K562 (cell line): Measurements from ENCODE around the gene POLR1B. TPM values are rescaled to one million over a fixed set of nuclear protein-coding genes. Genes with fewer than 3 reads are reported as not detected.

Experiments
- ATF7 ChIP-seq: fragments of 450-650 bp; IDR thresholded peaks from 2 replicates; pipeline ENCODE4 v1.7.1; 2014; ENCODE audit warnings: mild to moderate bottlenecking, moderate library complexity
- CHD4 ChIP-seq: fragments of 200-600 bp; sonication (generic); IDR thresholded peaks from 3 replicates; pipeline ENCODE4 v1.6.1; 2012; ENCODE audit warnings: low read depth, mild to moderate bottlenecking, mixed read lengths, low read length, inconsistent platforms; ENCODE audit not compliant: insufficient read depth, insufficient replicate concordance, poor library complexity, severe bottlenecking
- CREB1 ChIP-seq, 2 experiments: sonication (generic) in 1 of 2; formaldehyde crosslinking in 1 of 2; IDR thresholded peaks; 2 replicates each; pipeline versions ENCODE4 v1.6.1 to v1.8.0; 2012 to 2022; ENCODE audit warnings: inconsistent platforms in 1 of 2, mild to moderate bottlenecking in 1 of 2, missing genetic modification reagents in 1 of 2, moderate library complexity in 1 of 2
- ETV5 ChIP-seq: sonication (generic); formaldehyde crosslinking; IDR thresholded peaks from 2 replicates; pipeline ENCODE4 v1.4.0; 2020; ENCODE audit warnings: low read depth, mild to moderate bottlenecking, missing genetic modification reagents
- GABPB1 ChIP-seq: sonication (generic); formaldehyde crosslinking; IDR thresholded peaks from 2 replicates; pipeline ENCODE4 v1.8.0; 2022; ENCODE audit warnings: mild to moderate bottlenecking, missing genetic modification reagents
- GABPB2 ChIP-seq: fragments of 250-450 bp; sonication (Bioruptor Pico); conservative IDR thresholded peaks from 2 replicates; pipeline ENCODE4 v1.5.1; 2021; ENCODE audit warnings: mild to moderate bottlenecking
- GATAD2B ChIP-seq: fragments of 450-650 bp; IDR thresholded peaks from 2 replicates; pipeline ENCODE4 v1.6.1; 2017; ENCODE audit warnings: mild to moderate bottlenecking, borderline replicate concordance
- GTF2A2 ChIP-seq: IDR thresholded peaks from 2 replicates; pipeline ENCODE4 v1.6.1; 2016; ENCODE audit warnings: mild to moderate bottlenecking, missing genetic modification characterization, missing compliant biosample characterization
- JUN ChIP-seq, 2 experiments: sonication (generic) in 1 of 2; formaldehyde crosslinking in 1 of 2; IDR thresholded peaks; 2 replicates each; pipeline versions ENCODE4 v1.6.1 to v1.8.0; 2012 to 2022; ENCODE audit warnings: borderline replicate concordance in 2 of 2, mild to moderate bottlenecking in 2 of 2, improper control_type of control experiment in 1 of 2, low read depth in 1 of 2, low read length in 1 of 2, missing genetic modification reagents in 1 of 2
- MAZ ChIP-seq, 2 experiments: fragments of 450-650 bp in 1 of 2; sonication (generic) in 1 of 2; formaldehyde crosslinking; IDR thresholded peaks in 1 of 2; conservative IDR thresholded peaks in 1 of 2; 2 replicates each; pipeline versions ENCODE4 v1.4.0 to v1.5.0; 2020; ENCODE audit warnings: mild to moderate bottlenecking in 1 of 2, missing genetic modification reagents in 1 of 2
- MEIS2 ChIP-seq: fragments of 450-650 bp; IDR thresholded peaks from 2 replicates; pipeline ENCODE4 v1.6.1; 2014; ENCODE audit warnings: mild to moderate bottlenecking; ENCODE audit not compliant: partially characterized antibody
- PHF20 ChIP-seq: fragments of 450-650 bp; IDR thresholded peaks from 2 replicates; pipeline ENCODE4 v1.6.1; 2018; ENCODE audit not compliant: partially characterized antibody
- RBM39 ChIP-seq: fragments of 200-400 bp; formaldehyde crosslinking; optimal IDR thresholded peaks from 2 replicates; pipeline ENCODE3; 2018; ENCODE audit warnings: low read depth, low read length
- RFX1 ChIP-seq: fragments of 450-650 bp; IDR thresholded peaks from 2 replicates; pipeline ENCODE4 v1.6.1; 2016; ENCODE audit warnings: mild to moderate bottlenecking, moderate library complexity
- SMARCA4 ChIP-seq: fragments of 450-650 bp; IDR thresholded peaks from 2 replicates; pipeline ENCODE4 v1.6.1; 2016
- SMARCA5 ChIP-seq: fragments of 450-650 bp; IDR thresholded peaks from 2 replicates; pipeline ENCODE4 v1.6.1; 2016
- YY1 ChIP-seq, 3 experiments: IDR thresholded peaks; 2 replicates each; pipeline ENCODE4 v1.6.1; 2011; ENCODE audit warnings: low read length in 2 of 3, mild to moderate bottlenecking in 2 of 3, moderate library complexity in 2 of 3, borderline replicate concordance in 1 of 3, control low read depth in 1 of 3, low read depth in 1 of 3; ENCODE audit not compliant: insufficient read depth in 3 of 3, insufficient replicate concordance in 2 of 3, control insufficient read depth in 1 of 3, insufficient read length in 1 of 3; ENCODE audit errors: extremely low read depth in 1 of 3
- ZFPM2 ChIP-seq: fragments of 250-450 bp; sonication (Bioruptor Pico); IDR thresholded peaks from 2 replicates; pipeline ENCODE4 v1.5.1; 2022; ENCODE audit warnings: mild to moderate bottlenecking
- ZNF311 ChIP-seq: fragments of 250-450 bp; sonication (Bioruptor Pico); IDR thresholded peaks from 2 replicates; pipeline ENCODE4 v1.4.0; 2020; ENCODE audit warnings: mild to moderate bottlenecking, moderate library complexity
- ZNF551 ChIP-seq: fragments of 250-450 bp; sonication (Bioruptor Pico); IDR thresholded peaks from 2 replicates; pipeline ENCODE4 v1.5.0; 2021; ENCODE audit warnings: mild to moderate bottlenecking, moderate library complexity
- ZNF77 ChIP-seq: fragments of 250-450 bp; sonication (Bioruptor Pico); IDR thresholded peaks from 2 replicates; pipeline ENCODE4 v1.5.0; 2020
- polyA plus RNA-seq, 8 experiments: library from polyadenylated mRNA; depleted of rRNA in 4 of 8; stranded (reverse) in 5 of 8; unstranded in 3 of 8; fragments of >200 nt; fragmentation: Nextera tagmentation in 2 of 8; fragmentation: Illumina TruSeq in 1 of 8; extraction: Ambion mirVana in 2 of 8; extraction: Trizol in 1 of 8; gene quantifications; 2 replicates each; pipeline versions ENCODE4 v1.2.1 to v1.2.3, GENCODE V29; 2011 to 2014; ENCODE audit warnings: inconsistent platforms in 1 of 8, missing spikeins in 1 of 8
- total RNA-seq, 7 experiments: library from RNA; depleted of rRNA in 6 of 7; stranded (reverse); fragments of >200 nt in 6 of 7; fragmentation: Illumina TruSeq in 2 of 7; extraction: Trizol in 2 of 7; gene quantifications; 2 replicates each; pipeline versions ENCODE4 v1.2.1 to v1.2.3, GENCODE V29; 2011 to 2021; ENCODE audit warnings: low replicate concordance in 1 of 7
- TF ChIP-seq, protein P1 (sequence below): fragments of 250-450 bp; sonication (Bioruptor Pico); IDR thresholded peaks from 2 replicates; pipeline ENCODE4 v1.4.0; 2020
- TF ChIP-seq, protein P2 (sequence below): fragments of 250-450 bp; sonication (Bioruptor Pico); IDR thresholded peaks from 2 replicates; pipeline ENCODE4 v1.4.0; 2020; ENCODE audit warnings: mild to moderate bottlenecking

The POLR1B gene
- total and polyA plus RNA-seq, 9 of the 15 experiments (the other 6 are each of a cell fraction or from before 2014, with no cell fraction given): 19.8 to 55.1 (median 40.2) TPM

DNA sequence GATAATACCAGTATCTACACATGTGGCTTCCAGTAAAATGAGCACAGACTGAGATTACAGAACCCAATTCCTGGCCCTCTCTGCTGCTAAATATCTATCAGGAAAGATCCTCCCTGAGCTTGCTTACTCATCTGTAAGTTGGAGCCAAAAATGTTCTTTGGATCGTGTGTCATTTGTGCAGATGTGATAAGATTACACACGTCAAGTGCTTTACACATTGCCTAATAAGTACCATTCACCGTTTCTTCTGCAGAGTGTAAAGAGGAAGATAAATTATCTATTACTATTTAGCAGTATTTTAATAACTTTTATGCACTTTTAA lies 80.2 kb downstream of the POLR1B start (continued):
- TF ChIP-seq YY1 (IDR thresholded peaks at IDR 0.05; ENCODE audit: borderline replicate concordance in 1 of 3, control insufficient read depth in 1 of 3, extremely low read depth in 1 of 3, insufficient read depth in 3 of 3, insufficient read length in 1 of 3, insufficient replicate concordance in 2 of 3, low read depth in 1 of 3, low read length in 2 of 3) (no peak), CREB1 (IDR thresholded peaks at IDR 0.05) (0 out of 2 replicates have a peak, but pooled peaks have one; percentile 22), CREB1 (CRISPR knock-in tag; IDR thresholded peaks at IDR 0.05) (no peak), ZNF551 (CRISPR knock-in tag) (no peak), ZNF77 (no peak), RBM39 (no peak), ETV5 (no peak), CHD4 (no peak), PHF20 (no peak), GTF2A2 (no peak), RFX1 (no peak), ATF7 (no peak), JUN (IDR thresholded peaks at IDR 0.05; ENCODE audit: borderline replicate concordance, low read depth, low read length) (peak; percentile 51; the same call in 1 of the 2 replicates), JUN (CRISPR knock-in tag; IDR thresholded peaks at IDR 0.05; ENCODE audit: borderline replicate concordance) (no peak), GABPB1 (CRISPR knock-in tag) (no peak), ZNF311 (CRISPR knock-in tag) (no peak), SMARCA5 (no peak), GATAD2B (no peak), GABPB2 (no peak), MAZ (CRISPR knock-in tag; conservative IDR thresholded peaks at IDR 0.05 in 1 of 2, IDR thresholded peaks at IDR 0.05 in 1 of 2) (no peak), SMARCA4 (peak; percentile 77), ZFPM2 (CRISPR knock-in tag) (no peak), MEIS2 (peak; percentile 67)
- TF ChIP-seq, protein P1, sequence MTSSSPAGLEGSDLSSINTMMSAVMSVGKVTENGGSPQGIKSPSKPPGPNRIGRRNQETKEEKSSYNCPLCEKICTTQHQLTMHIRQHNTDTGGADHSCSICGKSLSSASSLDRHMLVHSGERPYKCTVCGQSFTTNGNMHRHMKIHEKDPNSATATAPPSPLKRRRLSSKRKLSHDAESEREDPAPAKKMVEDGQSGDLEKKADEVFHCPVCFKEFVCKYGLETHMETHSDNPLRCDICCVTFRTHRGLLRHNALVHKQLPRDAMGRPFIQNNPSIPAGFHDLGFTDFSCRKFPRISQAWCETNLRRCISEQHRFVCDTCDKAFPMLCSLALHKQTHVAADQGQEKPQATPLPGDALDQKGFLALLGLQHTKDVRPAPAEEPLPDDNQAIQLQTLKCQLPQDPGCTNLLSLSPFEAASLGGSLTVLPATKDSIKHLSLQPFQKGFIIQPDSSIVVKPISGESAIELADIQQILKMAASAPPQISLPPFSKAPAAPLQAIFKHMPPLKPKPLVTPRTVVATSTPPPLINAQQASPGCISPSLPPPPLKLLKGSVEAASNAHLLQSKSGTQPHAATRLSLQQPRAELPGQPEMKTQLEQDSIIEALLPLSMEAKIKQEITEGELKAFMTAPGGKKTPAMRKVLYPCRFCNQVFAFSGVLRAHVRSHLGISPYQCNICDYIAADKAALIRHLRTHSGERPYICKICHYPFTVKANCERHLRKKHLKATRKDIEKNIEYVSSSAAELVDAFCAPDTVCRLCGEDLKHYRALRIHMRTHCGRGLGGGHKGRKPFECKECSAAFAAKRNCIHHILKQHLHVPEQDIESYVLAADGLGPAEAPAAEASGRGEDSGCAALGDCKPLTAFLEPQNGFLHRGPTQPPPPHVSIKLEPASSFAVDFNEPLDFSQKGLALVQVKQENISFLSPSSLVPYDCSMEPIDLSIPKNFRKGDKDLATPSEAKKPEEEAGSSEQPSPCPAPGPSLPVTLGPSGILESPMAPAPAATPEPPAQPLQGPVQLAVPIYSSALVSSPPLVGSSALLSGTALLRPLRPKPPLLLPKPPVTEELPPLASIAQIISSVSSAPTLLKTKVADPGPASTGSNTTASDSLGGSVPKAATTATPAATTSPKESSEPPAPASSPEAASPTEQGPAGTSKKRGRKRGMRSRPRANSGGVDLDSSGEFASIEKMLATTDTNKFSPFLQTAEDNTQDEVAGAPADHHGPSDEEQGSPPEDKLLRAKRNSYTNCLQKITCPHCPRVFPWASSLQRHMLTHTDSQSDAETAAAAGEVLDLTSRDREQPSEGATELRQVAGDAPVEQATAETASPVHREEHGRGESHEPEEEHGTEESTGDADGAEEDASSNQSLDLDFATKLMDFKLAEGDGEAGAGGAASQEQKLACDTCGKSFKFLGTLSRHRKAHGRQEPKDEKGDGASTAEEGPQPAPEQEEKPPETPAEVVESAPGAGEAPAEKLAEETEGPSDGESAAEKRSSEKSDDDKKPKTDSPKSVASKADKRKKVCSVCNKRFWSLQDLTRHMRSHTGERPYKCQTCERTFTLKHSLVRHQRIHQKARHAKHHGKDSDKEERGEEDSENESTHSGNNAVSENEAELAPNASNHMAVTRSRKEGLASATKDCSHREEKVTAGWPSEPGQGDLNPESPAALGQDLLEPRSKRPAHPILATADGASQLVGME: no peak
- TF ChIP-seq, protein P2, sequence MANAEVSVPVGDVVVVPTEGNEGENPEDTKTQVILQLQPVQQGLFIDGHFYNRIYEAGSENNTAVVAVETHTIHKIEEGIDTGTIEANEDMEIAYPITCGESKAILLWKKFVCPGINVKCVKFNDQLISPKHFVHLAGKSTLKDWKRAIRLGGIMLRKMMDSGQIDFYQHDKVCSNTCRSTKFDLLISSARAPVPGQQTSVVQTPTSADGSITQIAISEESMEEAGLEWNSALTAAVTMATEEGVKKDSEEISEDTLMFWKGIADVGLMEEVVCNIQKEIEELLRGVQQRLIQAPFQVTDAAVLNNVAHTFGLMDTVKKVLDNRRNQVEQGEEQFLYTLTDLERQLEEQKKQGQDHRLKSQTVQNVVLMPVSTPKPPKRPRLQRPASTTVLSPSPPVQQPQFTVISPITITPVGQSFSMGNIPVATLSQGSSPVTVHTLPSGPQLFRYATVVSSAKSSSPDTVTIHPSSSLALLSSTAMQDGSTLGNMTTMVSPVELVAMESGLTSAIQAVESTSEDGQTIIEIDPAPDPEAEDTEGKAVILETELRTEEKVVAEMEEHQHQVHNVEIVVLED: no peak
